ENCODE results near the gene PCNP. TPM values are rescaled to one million over a fixed set of nuclear protein-coding genes. Genes with fewer than 3 reads are reported as not detected.

Gene PCNP
- total RNA-seq, 4 donors from 2014 or later, result 88.7 to 160 (median 104) TPM

DNA sequence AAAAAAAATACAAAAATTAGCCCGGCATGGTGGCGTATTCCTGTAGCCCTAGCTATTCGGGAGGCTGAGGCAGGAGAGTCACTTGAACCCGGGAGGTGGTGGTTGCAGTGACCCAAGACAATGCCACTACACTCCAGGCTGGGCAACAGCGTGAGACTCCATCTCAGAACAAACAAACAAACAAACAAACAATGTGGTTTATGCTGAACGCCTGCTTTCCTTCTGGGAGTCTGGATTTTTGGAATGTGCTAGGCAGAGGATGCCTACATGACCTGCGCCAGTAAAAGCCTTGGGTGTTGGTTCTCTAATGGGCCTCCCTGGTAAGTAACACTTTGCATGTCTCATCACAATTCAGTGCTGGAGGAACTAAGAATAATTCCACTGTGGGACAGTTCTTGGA, 43.5 kb downstream of the PCNP start:
- TF ChIP-seq, protein P1, sequence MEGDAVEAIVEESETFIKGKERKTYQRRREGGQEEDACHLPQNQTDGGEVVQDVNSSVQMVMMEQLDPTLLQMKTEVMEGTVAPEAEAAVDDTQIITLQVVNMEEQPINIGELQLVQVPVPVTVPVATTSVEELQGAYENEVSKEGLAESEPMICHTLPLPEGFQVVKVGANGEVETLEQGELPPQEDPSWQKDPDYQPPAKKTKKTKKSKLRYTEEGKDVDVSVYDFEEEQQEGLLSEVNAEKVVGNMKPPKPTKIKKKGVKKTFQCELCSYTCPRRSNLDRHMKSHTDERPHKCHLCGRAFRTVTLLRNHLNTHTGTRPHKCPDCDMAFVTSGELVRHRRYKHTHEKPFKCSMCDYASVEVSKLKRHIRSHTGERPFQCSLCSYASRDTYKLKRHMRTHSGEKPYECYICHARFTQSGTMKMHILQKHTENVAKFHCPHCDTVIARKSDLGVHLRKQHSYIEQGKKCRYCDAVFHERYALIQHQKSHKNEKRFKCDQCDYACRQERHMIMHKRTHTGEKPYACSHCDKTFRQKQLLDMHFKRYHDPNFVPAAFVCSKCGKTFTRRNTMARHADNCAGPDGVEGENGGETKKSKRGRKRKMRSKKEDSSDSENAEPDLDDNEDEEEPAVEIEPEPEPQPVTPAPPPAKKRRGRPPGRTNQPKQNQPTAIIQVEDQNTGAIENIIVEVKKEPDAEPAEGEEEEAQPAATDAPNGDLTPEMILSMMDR (IDR thresholded peaks at IDR 0.05; ENCODE audit: low read depth), result no peak

DNA sequence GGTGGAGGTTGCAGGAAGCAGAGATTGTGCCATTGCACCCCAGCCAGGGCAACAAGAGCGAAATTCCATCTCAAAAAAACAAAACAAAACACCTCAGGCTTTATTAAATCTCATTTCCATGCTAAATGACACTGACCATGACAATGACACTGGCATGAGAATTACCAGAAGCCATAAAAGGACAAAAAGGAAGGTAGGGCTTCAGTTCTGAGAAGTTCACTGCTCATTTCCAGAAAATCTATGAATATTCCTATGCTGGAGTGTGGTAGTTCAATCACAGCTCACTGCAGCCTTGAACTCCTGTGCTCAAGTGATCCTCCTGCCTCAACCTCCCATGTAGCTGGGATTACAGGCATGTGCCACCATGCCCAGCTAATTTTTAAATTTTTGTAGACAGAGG, 44.7 kb downstream of the PCNP start:
- TF ChIP-seq, protein P1 (IDR thresholded peaks at IDR 0.05; ENCODE audit: low read depth), result no peak

- TF ChIP-seq, protein P1 (IDR thresholded peaks at IDR 0.05; ENCODE audit: low read depth), result no peak
These were observed 45.8 kb downstream of the PCNP start for GRCh38 chr3:101619734-101620133.

DNA sequence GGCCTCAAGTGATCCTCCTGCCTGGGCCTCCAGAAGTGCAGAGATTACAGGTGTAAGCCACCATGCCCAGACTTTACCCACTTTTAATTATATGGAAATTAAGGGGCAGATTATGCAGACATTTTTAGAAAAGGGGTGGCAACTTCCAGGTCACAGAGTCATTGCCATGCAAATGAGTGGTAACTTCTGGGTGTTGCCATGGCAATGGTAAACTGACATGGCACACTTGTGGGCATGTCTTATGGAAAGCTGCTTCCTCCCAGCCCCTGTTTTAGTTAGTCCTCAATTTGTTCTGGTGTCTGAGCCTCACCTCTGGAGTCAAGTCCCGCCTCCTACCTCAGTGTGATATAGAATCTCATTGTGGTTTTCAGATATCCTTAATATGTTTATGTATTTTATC, 49.7 kb downstream of the PCNP start:
- TF ChIP-seq, protein P1 (IDR thresholded peaks at IDR 0.05; ENCODE audit: low read depth), result no peak

GRCh38 chr3:101624857-101625256, 50.9 kb downstream of the PCNP start:
- TF ChIP-seq, protein P1 (IDR thresholded peaks at IDR 0.05; ENCODE audit: low read depth), result no peak

- TF ChIP-seq, protein P1 (IDR thresholded peaks at IDR 0.05; ENCODE audit: low read depth), result no peak
These were observed 51.9 kb downstream of the PCNP start for GRCh38 chr3:101625879-101626278.

DNA sequence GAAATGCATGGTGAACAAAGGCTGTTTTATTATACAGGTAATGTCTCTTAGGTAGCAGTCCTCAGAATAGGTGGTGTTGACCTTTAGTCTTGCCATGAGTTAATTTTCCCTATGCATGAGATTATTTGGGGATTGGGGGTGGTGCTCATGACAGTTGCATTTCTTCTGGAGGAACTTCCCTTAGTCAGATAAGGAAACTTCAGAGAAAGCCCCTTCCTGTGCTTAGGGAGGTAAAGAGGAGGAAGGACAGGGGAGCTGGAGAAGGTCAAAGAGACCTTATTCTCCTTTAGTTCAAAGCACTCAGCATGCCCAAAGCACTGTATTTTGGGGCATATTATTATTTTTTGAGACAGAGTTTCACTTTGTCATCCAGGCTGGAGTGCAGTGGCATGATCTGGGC, 55.2 kb downstream of the PCNP start:
- TF ChIP-seq, protein P1 (IDR thresholded peaks at IDR 0.05; ENCODE audit: low read depth), result no peak
